WI38 (cell line): ENCODE data around the gene PTX3.
A peak's percentile ranks its signal among the peaks of the same experiment; 100 is the strongest.

Experiments
- H3K4me3 ChIP-seq: 2 replicates; pipeline ENCODE4 v1.5.1; 2011; ENCODE audit warnings: low read depth, mild to moderate bottlenecking, control low read depth, low read length
- TF ChIP-seq, protein P1 (sequence below): IDR thresholded peaks from 2 replicates; pipeline ENCODE4 v1.5.1; 2012; ENCODE audit warnings: low read depth, mild to moderate bottlenecking, control low read depth, low read length

Gene PTX3

GRCh38 chr3:157442729-157443128 is 6.1 kb downstream of the PTX3 start:
- H3K4me3 ChIP-seq, result no peak overlapping the region
- TF ChIP-seq, protein P1, sequence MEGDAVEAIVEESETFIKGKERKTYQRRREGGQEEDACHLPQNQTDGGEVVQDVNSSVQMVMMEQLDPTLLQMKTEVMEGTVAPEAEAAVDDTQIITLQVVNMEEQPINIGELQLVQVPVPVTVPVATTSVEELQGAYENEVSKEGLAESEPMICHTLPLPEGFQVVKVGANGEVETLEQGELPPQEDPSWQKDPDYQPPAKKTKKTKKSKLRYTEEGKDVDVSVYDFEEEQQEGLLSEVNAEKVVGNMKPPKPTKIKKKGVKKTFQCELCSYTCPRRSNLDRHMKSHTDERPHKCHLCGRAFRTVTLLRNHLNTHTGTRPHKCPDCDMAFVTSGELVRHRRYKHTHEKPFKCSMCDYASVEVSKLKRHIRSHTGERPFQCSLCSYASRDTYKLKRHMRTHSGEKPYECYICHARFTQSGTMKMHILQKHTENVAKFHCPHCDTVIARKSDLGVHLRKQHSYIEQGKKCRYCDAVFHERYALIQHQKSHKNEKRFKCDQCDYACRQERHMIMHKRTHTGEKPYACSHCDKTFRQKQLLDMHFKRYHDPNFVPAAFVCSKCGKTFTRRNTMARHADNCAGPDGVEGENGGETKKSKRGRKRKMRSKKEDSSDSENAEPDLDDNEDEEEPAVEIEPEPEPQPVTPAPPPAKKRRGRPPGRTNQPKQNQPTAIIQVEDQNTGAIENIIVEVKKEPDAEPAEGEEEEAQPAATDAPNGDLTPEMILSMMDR, result no peak

GRCh38 chr3:157443905-157444796 is 7.5 kb downstream of the PTX3 start:
- no peak overlapping the region for H3K4me3 ChIP-seq
- TF ChIP-seq, protein P1, result no peak

- no peak overlapping the region for H3K4me3 ChIP-seq
- TF ChIP-seq, protein P1, result no peak
Measured at GRCh38 chr3:157444797-157445184, 8.1 kb downstream of the PTX3 start.

DNA sequence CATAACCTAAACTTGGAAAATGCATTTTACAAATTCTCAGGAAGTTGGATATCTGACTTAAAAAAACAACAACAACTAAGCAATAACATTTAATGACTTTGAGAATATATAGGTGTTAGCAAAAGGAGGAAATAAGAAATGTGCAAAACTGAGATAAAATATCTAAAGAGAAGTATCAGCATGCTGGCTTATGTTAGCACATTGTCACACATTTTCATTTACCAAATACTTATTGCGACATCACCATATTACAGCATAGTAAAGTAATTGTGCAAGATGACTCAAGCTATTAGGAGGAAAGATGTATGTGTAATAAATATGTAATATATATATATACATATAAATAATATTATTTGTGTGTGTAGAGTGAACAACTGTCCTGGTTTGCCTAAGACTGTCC is 9.2 kb downstream of the PTX3 start:
- no peak overlapping the region for H3K4me3 ChIP-seq
- TF ChIP-seq, protein P1, result no peak

DNA sequence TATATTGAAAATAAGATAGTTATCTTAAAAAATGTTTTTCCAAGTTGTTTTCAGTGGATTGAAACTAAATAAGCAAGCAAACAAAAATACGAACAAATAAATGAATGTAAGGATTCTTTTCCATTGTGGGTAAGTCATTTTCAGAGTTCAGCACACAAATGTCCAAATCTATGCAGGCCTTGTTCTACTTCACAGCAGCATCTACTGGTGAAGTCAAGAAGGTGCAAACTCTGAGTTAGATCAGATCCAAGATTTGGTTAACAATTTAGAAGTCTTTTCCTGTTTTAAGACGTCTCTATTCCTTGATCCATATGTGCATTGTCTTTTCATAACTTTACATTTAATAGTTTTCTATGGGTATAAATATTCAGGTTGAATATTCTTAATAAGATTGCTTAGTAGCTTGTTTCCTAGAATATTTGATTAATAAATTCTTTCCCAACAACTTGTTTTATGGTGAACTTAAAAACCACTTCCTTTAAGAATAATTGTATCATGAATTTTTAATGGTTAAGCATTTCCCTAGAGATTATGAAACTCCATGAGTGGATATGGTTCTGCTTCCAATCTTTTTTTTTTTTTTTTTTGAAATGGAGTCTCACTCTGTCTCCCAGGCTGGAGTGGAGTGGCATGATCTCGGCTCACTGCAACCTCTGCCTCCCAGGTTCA is 10.5 kb downstream of the PTX3 start:
- H3K4me3 ChIP-seq, result no peak overlapping the region
- TF ChIP-seq, protein P1, result peak; percentile 72

GRCh38 chr3:157452097-157452496 is 15.4 kb downstream of the PTX3 start:
- TF ChIP-seq, protein P1, result no peak
- H3K4me3 ChIP-seq, result no peak overlapping the region

GRCh38 chr3:157453824-157454223 is 17.2 kb downstream of the PTX3 start:
- H3K4me3 ChIP-seq, result no peak overlapping the region
- TF ChIP-seq, protein P1, result no peak
